NCI-H1092 (cell line): Measurements from ENCODE around the gene SEC61A2.
"Not testable (repeated sequence)": the region's sequence is repeated elsewhere in the genome, so short reads cannot be mapped to it uniquely, and the experiment has no call there.

Experiments
- DNase-seq: peaks from one replicate; lab custom pipeline; 2025; lab: John Stamatoyannopoulos, UW

Gene SEC61A2

DNA sequence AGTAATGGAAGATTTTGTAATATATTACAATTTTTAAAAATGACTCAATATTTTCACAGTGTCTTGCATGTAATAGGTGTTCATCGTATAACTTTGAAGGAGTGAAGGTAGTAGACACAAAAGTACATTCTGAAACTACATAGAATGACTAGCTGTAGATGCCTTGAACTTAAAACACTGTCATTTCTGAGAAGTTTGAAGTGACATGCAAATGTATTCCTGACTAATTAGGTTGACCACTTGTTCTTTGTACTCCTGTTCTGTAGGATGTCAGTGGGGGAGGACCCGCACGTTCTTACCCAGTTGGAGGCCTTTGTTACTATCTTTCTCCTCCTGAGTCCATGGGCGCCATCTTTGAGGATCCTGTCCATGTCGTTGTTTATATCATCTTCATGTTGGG, 31.2 kb downstream of the SEC61A2 start:
- no peak for DNase-seq

DNA sequence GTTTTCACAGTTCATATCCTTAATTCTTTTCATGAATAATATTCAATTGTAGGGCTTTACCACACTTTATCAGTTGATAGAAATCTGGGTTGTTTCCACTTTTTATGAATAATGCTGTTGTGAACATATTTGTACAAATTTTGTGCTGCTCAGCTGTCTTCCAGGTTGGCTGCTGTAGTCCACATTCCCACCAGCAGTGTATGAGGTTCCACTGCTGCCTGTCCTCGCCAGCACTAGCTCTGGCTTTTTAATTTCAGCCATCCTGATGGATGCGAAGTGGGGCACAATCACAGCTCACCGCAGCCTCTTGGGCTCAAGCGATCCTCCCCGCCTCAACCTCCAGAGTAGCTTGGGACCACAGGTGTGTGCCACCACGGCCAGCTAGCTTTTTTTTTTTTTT, 33.5 kb downstream of the SEC61A2 start:
- no peak for DNase-seq

DNA sequence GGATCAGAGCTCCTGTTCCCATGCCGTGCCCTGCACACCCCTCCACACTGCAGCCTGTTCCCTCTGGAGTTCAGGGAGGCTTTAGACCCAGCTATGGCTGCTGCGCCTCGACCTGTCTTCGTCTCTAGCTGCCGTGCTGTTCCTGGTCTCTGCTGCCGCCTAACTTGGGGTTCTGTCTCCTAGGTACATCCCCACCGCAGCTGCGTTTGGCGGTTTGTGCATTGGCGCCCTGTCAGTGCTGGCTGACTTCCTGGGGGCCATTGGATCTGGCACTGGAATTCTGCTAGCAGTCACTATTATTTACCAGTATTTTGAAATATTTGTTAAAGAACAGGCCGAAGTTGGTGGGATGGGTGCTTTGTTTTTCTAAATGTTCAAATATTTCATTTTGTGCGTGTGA, 34.6 kb downstream of the SEC61A2 start:
- no peak for DNase-seq

- DNase-seq: no peak
Measured at GRCh38 chr10:12165036-12165435, 35.6 kb downstream of the SEC61A2 start.

- DNase-seq: no peak
Measured at GRCh38 chr10:12165999-12166775, 36.7 kb downstream of the SEC61A2 start.

DNA sequence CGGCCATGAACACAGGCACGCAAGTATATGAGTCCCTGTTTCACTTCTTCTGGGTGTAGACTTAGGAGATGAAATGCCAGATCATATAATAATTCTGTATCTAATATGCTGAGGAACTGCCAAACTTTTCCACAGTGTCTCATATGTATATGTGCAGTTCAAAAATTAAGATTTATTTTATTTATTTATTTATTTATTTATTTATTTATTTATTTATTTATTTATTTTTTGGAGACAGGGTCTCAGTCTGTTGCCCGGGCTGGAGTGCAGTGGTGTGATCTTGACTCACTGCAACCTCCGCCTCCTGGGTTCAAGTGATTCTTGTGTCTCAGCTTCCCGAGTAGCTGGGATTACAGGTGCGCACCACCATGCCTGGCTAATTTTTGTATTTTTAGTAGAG, 42.0 kb downstream of the SEC61A2 start:
- DNase-seq: not testable (repeated sequence)

DNA sequence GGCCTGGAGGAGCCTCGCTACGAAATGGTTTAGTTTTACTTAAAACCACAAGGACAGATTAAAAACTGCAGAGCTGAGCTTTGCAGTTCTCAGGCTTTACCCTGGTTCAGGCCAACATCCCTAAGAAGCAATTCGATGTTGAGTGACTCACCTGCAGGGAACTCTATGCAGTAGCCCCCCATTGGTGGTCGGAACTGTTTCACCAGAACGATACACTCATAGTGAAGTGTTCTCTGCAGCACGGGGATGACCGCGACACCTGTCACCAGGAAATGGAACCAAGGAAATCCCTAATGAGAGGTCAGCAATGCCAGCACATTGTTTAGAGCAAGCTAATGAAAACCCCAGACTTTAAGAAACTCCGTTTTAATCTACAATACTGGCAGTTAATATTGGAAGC, 48.2 kb downstream of the SEC61A2 start:
- DNase-seq: no peak

- no peak for DNase-seq
Measured at GRCh38 chr10:12179606-12180170, 50.2 kb downstream of the SEC61A2 start.

- no peak for DNase-seq
Measured at GRCh38 chr10:12180221-12180974, 50.9 kb downstream of the SEC61A2 start.

DNA sequence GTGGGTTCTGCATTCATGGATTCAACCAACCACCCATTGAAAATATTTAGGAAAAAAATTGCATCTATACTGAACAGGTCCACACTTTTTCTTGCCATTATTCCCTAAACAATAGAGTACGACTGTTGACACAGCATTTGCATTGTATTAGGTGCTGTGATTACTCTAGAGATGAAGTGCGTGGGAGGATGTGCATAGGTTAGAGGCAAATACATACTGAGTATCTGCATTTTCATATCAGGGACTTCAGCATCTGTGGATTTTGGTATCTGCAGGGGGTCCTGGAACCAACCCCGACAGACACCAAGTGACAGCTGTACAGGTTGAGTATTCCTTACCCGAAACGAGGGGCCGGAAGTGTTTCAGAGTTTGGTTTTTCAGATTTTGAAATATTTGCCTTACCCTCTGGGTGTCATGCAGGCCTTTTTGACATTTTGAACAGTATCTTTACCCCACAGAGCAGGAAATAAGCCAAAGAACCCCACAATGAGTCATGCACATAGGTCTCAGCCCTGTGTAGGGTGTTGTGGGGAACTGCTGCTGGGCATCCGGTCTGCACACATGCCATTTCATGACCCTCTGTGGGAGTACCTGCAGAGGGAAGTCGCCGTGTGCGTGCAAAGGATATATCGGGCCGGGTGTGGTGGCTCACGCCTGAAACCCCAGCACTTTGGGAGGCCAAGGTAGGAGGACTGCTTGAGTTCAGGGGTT, 51.7 kb downstream of the SEC61A2 start:
- DNase-seq: no peak

GRCh38 chr10:12184165-12184564, 54.7 kb downstream of the SEC61A2 start:
- DNase-seq: no peak

- no peak for DNase-seq
Measured at GRCh38 chr10:12186323-12186722, 56.8 kb downstream of the SEC61A2 start.

- no peak for DNase-seq
Measured at GRCh38 chr10:12187321-12187905, 57.9 kb downstream of the SEC61A2 start.

GRCh38 chr10:12188656-12189055, 59.2 kb downstream of the SEC61A2 start:
- DNase-seq: no peak

- no peak for DNase-seq
Measured at GRCh38 chr10:12189426-12189825, 59.9 kb downstream of the SEC61A2 start.

DNA sequence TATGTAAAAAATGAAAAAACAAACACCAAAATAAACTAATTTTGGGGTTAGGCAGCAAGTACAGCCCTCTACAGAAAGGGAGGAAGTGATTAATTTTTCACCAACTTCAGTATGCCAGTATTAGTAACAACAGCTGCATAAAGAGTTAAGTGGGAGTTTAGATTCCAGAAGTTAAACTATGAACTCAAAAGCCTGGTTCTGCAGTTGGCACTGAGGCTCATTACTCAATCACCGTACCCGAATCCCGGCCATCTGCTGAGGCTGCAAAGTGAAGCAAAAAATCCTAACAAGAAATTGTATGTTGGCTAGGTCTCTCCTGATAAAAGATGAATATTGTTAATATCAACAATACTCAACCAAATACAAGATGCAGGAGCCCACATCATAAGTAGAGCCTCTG, 62.2 kb downstream of the SEC61A2 start:
- no peak for DNase-seq

- no peak for DNase-seq
Measured at GRCh38 chr10:12193193-12193592, 63.7 kb downstream of the SEC61A2 start.

DNA sequence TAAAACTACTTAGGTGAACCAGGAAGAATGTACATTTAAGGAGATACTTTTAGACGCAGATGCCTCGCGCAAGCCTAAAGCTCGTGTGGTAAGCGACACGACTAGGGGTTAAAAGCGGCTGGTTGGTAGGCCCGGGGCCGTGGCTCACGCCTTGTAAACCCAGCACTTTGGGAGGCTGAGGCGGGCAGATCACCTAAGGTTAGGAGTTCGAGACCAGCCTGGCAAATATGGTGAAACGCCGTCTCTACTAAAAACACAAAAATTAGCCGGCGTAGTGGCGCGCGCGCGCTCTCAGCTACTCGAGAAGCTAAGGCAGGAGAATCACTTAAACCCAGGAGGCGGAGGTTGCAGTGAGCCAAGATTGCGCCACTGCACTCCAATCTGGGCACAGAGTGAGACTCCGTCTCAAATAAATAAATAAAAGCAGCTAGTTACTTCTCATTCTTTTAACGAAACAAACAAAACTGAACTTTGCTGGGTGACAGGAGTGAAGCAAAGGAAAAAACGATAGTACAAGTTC, 65.3 kb downstream of the SEC61A2 start:
- no peak for DNase-seq

GRCh38 chr10:12195281-12195602, 65.8 kb downstream of the SEC61A2 start:
- DNase-seq: no peak

DNA sequence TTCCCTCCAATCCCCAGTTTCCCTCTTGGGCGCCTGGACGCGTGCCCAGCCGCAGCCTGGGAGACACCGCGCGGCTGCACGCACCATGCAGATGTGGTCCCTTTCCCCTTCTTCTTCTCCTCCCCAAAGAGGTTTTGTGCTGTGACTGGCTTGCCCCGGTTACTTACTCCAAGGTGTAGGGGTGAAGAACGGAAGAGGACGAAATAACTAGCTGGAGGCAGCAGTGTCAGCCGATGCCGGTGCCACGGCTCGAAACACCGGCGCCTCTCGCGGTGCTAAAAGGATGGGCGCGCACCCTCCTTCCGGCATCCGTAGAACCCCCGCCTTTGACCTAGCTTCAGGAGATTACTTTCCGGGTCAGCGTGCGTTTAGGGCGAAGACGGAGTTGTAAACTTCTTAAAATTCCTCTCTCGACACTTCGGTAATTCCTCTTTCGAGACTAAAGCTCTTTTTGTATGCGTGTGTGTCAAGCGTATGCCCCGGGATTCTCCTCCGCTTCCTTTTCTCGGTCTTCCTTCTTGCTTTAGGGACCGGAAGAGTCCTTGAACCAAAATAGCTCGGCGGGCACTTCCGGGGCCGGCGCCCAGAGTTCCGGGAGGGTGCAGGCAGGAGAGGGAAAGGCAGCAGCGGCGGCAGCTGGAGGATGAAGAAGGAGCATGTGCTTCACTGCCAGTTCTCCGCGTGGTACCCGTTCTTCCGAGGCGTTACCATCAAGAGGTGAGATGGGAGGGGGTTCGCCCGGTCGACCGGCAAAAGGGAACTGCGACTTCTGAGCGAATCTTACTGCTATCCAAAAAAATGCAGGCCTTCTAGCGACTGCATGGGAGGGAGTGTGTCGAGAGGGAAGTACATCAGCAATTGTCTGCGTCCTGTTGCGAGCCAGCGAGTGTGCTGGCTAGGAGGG, 66.4 kb downstream of the SEC61A2 start, which contains the start of the genes CDC123 and NUDT5:
Gene CDC123 (plus strand): TSS at position 586 of the 904 bp plus-strand sequence. CDS start 58 bp downstream, at position 644.
Gene NUDT5 (minus strand): TSS at position 289 of the 904 bp plus-strand sequence. CDS start 9,600 bp downstream, outside the sequence.
- peak; percentile 70 for DNase-seq
